ENCODE results near the gene ECSIT. TPM values are rescaled to one million over a fixed set of nuclear protein-coding genes. Genes with fewer than 3 reads are reported as not detected.

The ECSIT gene
- total RNA-seq, 1 experiment from 2014 or later, result 56.4 TPM

DNA sequence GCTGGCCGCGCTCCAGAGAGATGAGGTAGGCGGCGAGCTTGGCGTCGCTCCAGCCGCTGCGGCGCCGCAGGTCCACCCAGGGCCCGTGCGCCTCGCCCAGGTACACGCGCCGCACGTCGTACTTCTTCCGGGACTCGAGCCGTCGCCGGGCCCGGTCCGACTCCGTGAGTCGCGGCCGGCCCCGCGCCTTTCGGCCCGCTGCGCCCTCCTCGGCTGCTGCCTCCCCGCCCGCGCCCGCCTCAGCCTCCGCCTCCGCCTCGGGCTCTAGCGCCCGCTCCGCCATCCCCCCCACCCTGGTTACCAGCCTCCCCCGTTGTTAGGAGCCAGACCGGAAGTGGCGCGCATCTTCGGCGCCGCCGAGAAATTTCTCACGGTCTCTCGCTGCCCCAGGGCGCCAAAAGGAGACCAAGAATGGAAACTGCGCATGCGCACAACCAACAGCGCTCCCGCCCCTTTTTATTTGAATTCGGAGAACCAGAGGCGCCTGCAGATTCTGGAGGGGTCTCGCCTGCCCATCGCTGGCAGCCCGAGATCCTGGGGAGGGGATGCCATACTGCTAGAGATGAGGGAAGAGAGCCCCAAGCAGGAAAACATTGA lies 23.3 kb downstream of the ECSIT start, which contains the start of gene ZNF653 (continued):
- TF ChIP-seq, protein P1, sequence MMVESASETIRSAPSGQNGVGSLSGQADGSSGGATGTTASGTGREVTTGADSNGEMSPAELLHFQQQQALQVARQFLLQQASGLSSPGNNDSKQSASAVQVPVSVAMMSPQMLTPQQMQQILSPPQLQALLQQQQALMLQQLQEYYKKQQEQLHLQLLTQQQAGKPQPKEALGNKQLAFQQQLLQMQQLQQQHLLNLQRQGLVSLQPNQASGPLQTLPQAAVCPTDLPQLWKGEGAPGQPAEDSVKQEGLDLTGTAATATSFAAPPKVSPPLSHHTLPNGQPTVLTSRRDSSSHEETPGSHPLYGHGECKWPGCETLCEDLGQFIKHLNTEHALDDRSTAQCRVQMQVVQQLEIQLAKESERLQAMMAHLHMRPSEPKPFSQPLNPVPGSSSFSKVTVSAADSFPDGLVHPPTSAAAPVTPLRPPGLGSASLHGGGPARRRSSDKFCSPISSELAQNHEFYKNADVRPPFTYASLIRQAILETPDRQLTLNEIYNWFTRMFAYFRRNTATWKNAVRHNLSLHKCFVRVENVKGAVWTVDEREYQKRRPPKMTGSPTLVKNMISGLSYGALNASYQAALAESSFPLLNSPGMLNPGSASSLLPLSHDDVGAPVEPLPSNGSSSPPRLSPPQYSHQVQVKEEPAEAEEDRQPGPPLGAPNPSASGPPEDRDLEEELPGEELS (CRISPR knock-in tag; IDR thresholded peaks at IDR 0.05), result peak; percentile 77
- TF ChIP-seq ZNF423 (CRISPR knock-in tag; IDR thresholded peaks at IDR 0.05) (no peak), ZNF138 (CRISPR knock-in tag; conservative IDR thresholded peaks at IDR 0.05) (no peak), NR2C2 (CRISPR knock-in tag; IDR thresholded peaks at IDR 0.05) (no peak), SP1 (CRISPR knock-in tag; conservative IDR thresholded peaks at IDR 0.05) (peak; percentile 8; the same call in 1 of the 2 replicates), ZNF232 (CRISPR knock-in tag; IDR thresholded peaks at IDR 0.05) (no peak), ATF1 (CRISPR knock-in tag; IDR thresholded peaks at IDR 0.05) (peak; percentile 84; the same call in 1 of the 2 replicates), SMAD3 (CRISPR knock-in tag; IDR thresholded peaks at IDR 0.05; ENCODE audit: borderline replicate concordance) (peak; percentile 59; the same call in 1 of the 2 replicates), ZNF317 (CRISPR knock-in tag; IDR thresholded peaks at IDR 0.05; ENCODE audit: borderline replicate concordance, low read depth) (no peak), ELF4 (CRISPR knock-in tag; IDR thresholded peaks at IDR 0.05; ENCODE audit: low read depth) (no peak), CBFB (CRISPR knock-in tag; IDR thresholded peaks at IDR 0.05; ENCODE audit: low read depth) (no peak), CREM (CRISPR knock-in tag; IDR thresholded peaks at IDR 0.05) (peak; percentile 96), GTF2I (CRISPR knock-in tag; conservative IDR thresholded peaks at IDR 0.05) (no peak), ESRRA (CRISPR knock-in tag; IDR thresholded peaks at IDR 0.05; ENCODE audit: borderline replicate concordance) (peak; percentile 76; the same call in 1 of the 2 replicates), NFYB (CRISPR knock-in tag; conservative IDR thresholded peaks at IDR 0.05; ENCODE audit: low read depth) (no peak)
- TF ChIP-seq, protein P2, sequence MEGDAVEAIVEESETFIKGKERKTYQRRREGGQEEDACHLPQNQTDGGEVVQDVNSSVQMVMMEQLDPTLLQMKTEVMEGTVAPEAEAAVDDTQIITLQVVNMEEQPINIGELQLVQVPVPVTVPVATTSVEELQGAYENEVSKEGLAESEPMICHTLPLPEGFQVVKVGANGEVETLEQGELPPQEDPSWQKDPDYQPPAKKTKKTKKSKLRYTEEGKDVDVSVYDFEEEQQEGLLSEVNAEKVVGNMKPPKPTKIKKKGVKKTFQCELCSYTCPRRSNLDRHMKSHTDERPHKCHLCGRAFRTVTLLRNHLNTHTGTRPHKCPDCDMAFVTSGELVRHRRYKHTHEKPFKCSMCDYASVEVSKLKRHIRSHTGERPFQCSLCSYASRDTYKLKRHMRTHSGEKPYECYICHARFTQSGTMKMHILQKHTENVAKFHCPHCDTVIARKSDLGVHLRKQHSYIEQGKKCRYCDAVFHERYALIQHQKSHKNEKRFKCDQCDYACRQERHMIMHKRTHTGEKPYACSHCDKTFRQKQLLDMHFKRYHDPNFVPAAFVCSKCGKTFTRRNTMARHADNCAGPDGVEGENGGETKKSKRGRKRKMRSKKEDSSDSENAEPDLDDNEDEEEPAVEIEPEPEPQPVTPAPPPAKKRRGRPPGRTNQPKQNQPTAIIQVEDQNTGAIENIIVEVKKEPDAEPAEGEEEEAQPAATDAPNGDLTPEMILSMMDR (IDR thresholded peaks at IDR 0.05), result no peak
- TF ChIP-seq, protein P3, sequence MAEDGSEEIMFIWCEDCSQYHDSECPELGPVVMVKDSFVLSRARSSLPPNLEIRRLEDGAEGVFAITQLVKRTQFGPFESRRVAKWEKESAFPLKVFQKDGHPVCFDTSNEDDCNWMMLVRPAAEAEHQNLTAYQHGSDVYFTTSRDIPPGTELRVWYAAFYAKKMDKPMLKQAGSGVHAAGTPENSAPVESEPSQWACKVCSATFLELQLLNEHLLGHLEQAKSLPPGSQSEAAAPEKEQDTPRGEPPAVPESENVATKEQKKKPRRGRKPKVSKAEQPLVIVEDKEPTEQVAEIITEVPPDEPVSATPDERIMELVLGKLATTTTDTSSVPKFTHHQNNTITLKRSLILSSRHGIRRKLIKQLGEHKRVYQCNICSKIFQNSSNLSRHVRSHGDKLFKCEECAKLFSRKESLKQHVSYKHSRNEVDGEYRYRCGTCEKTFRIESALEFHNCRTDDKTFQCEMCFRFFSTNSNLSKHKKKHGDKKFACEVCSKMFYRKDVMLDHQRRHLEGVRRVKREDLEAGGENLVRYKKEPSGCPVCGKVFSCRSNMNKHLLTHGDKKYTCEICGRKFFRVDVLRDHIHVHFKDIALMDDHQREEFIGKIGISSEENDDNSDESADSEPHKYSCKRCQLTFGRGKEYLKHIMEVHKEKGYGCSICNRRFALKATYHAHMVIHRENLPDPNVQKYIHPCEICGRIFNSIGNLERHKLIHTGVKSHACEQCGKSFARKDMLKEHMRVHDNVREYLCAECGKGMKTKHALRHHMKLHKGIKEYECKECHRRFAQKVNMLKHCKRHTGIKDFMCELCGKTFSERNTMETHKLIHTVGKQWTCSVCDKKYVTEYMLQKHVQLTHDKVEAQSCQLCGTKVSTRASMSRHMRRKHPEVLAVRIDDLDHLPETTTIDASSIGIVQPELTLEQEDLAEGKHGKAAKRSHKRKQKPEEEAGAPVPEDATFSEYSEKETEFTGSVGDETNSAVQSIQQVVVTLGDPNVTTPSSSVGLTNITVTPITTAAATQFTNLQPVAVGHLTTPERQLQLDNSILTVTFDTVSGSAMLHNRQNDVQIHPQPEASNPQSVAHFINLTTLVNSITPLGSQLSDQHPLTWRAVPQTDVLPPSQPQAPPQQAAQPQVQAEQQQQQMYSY (CRISPR knock-in tag; IDR thresholded peaks at IDR 0.05), result no peak
- TF ChIP-seq, protein P4, sequence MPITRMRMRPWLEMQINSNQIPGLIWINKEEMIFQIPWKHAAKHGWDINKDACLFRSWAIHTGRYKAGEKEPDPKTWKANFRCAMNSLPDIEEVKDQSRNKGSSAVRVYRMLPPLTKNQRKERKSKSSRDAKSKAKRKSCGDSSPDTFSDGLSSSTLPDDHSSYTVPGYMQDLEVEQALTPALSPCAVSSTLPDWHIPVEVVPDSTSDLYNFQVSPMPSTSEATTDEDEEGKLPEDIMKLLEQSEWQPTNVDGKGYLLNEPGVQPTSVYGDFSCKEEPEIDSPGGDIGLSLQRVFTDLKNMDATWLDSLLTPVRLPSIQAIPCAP (CRISPR knock-in tag; IDR thresholded peaks at IDR 0.05), result no peak
- TF ChIP-seq, protein P5, sequence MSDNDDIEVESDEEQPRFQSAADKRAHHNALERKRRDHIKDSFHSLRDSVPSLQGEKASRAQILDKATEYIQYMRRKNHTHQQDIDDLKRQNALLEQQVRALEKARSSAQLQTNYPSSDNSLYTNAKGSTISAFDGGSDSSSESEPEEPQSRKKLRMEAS (CRISPR knock-in tag; IDR thresholded peaks at IDR 0.05), result peak; percentile 52; the same call in 1 of the 2 replicates
- TF ChIP-seq, protein P6, sequence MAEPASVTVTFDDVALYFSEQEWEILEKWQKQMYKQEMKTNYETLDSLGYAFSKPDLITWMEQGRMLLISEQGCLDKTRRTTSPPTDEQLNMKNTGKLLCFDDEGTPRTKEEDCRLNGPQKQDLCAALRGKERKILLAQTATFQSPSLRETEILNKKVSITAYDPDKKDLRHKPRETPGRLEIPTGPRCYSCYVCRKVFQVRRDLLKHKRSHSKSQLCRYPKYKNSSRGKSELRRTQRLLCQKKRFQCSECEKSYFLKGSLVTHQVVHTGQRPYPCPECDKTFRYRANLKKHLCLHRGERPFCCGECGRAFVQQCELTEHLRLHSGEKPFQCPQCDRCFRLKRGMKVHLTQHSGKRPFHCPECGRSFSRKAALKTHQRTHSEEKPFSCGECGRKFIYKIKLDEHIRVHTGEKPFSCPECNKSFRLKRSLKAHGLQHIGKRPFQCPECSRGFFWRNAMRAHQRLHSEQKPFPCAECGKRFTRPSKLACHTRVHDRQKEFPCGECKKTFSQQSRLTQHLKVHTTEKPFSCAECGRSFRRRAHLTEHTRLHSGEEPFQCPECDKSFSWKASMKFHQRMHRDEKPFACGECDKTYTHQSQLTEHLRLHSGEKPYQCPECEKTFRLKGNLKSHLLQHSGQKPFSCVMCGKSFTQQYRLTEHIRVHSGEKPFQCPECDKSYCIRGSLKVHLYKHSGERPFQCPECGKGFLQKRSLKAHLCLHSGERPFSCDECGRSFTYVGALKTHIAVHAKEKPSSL (CRISPR knock-in tag; conservative IDR thresholded peaks at IDR 0.05), result no peak
- TF ChIP-seq, protein P7, sequence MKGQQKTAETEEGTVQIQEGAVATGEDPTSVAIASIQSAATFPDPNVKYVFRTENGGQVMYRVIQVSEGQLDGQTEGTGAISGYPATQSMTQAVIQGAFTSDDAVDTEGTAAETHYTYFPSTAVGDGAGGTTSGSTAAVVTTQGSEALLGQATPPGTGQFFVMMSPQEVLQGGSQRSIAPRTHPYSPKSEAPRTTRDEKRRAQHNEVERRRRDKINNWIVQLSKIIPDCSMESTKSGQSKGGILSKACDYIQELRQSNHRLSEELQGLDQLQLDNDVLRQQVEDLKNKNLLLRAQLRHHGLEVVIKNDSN (CRISPR knock-in tag; IDR thresholded peaks at IDR 0.05), result no peak
- TF ChIP-seq, protein P8, sequence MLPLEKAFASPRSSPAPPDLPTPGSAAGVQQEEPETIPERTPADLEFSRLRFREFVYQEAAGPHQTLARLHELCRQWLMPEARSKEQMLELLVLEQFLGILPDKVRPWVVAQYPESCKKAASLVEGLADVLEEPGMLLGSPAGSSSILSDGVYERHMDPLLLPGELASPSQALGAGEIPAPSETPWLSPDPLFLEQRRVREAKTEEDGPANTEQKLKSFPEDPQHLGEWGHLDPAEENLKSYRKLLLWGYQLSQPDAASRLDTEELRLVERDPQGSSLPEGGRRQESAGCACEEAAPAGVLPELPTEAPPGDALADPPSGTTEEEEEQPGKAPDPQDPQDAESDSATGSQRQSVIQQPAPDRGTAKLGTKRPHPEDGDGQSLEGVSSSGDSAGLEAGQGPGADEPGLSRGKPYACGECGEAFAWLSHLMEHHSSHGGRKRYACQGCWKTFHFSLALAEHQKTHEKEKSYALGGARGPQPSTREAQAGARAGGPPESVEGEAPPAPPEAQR (CRISPR knock-in tag; IDR thresholded peaks at IDR 0.05), result no peak
- TF ChIP-seq, protein P9, sequence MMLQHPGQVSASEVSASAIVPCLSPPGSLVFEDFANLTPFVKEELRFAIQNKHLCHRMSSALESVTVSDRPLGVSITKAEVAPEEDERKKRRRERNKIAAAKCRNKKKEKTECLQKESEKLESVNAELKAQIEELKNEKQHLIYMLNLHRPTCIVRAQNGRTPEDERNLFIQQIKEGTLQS (CRISPR knock-in tag; conservative IDR thresholded peaks at IDR 0.05), result no peak
